ENCODE results near the gene MAP3K5.

DNA sequence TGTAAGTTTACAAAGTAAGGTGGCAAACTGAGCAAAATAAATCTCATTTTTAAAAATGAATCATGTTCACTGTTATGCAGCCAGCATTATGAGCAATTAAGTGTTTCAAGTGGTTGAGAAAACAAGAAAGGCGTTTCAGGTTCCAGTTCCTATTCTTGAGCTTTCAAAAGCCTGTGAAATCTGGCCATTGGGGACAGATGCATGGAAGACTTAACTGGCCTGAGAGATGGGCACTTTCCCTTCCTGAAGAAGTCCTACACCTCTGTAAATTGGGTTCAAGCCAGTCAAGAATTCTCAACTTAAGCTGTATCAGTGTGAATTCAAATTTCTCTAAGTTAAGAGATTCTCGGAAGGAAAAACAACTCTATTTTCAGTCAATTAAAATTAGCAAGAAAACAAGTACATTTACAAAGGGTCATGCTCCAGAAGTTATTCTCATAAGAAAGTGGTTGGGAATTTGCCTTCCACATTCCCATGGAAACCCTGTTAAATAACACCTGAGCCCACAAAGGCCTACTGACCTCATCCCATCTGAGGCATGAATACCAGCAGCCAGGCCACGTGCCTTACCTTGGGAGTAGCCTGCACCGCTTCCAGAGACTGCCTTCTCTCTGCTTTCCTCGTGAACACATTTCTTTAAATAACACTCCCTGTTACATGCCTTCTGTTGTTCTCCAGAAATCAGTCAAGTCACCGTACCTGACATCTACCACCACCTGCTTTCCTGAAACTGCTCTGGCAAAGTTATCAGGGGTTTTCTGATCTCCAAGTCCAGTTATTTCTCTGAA lies 19.4 kb downstream of the MAP3K5 start:
- no peak for TF ChIP-seq POLR2AphosphoS5 (IDR thresholded peaks at IDR 0.05)
- TF ChIP-seq EP300 (IDR thresholded peaks at IDR 0.05): no peak
